ENCODE measurements around the gene USP30.

The USP30 gene

GRCh38 chr12:109130297-109131153 lies 78.1 kb downstream of the USP30 start:
- no peak for DNase-seq

- DNase-seq = no peak
Observed at GRCh38 chr12:109131154-109132050, 79.0 kb downstream of the USP30 start.

- no peak for DNase-seq
Observed at GRCh38 chr12:109134186-109134917, 82.0 kb downstream of the USP30 start.

GRCh38 chr12:109137055-109137454 lies 84.7 kb downstream of the USP30 start:
- DNase-seq = no peak
